ENCODE measurements around the gene CCDC88C.

DNA sequence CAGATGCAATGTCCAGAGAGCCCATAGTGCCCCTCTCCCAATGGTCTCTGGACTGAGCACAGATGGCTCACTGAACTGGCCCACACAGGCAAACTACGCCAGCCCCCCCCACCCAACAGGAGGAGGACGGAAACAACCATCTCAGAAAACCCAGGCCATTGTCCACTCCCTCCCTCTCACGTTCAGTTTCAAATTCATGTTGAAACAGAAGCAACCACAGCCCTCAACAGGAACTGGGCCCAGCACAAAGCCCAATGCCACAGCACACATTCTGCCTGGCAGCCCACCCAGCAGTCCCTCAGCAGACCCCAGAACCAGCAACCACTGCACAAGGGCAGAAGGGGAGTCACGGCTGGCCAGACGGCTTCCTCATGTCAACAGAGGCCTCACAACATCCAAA is 10.6 kb downstream of the CCDC88C start:
- TF ChIP-seq, protein P1, sequence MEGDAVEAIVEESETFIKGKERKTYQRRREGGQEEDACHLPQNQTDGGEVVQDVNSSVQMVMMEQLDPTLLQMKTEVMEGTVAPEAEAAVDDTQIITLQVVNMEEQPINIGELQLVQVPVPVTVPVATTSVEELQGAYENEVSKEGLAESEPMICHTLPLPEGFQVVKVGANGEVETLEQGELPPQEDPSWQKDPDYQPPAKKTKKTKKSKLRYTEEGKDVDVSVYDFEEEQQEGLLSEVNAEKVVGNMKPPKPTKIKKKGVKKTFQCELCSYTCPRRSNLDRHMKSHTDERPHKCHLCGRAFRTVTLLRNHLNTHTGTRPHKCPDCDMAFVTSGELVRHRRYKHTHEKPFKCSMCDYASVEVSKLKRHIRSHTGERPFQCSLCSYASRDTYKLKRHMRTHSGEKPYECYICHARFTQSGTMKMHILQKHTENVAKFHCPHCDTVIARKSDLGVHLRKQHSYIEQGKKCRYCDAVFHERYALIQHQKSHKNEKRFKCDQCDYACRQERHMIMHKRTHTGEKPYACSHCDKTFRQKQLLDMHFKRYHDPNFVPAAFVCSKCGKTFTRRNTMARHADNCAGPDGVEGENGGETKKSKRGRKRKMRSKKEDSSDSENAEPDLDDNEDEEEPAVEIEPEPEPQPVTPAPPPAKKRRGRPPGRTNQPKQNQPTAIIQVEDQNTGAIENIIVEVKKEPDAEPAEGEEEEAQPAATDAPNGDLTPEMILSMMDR (conservative IDR thresholded peaks at IDR 0.05; ENCODE audit: low read length), result no peak
- no peak for TF ChIP-seq EZH2phosphoT487 (IDR thresholded peaks at IDR 0.05; ENCODE audit: borderline replicate concordance, low read depth, low read length)

Measured in OCI-LY7 (cell line).